Transverse colon (tissue), 4 donors: ENCODE measurements around the gene PID1. TPM values are rescaled to one million over a fixed set of nuclear protein-coding genes. Genes with fewer than 3 reads are reported as not detected.

ENCODE experiments used
- DNase-seq: peaks from one replicate; pipeline ENCODE4 v3.0.0-alpha.2; 2019
- H3K27ac ChIP-seq, 4 donors: fragments of 200-600 bp; sonication (generic); 2 replicates each; pipeline ENCODE4 v1.5.1; 2016 to 2018; ENCODE audit warnings: inconsistent platforms in 4 of 4
- H3K27me3 ChIP-seq: fragments of 200-600 bp; sonication (generic); 2 replicates; pipeline ENCODE4 v1.5.1; 2017; ENCODE audit warnings: inconsistent platforms
- H3K36me3 ChIP-seq, 4 donors: fragments of 200-600 bp; sonication (generic); 2 replicates each; pipeline ENCODE4 v1.5.1; 2017 to 2019; ENCODE audit warnings: inconsistent platforms in 4 of 4
- H3K4me1 ChIP-seq, 4 donors: fragments of 200-600 bp; sonication (generic); 2 replicates each; pipeline ENCODE4 v1.5.1; 2017 to 2020; ENCODE audit warnings: inconsistent platforms in 4 of 4
- H3K4me3 ChIP-seq, 4 donors: fragments of 200-600 bp; sonication (generic); 1 replicate in 1 of 4; 2 replicates in 3 of 4; pipeline versions ENCODE4 v1.5.1 to v1.6.1; 2017 to 2019; ENCODE audit warnings: inconsistent platforms in 4 of 4
- H3K9me3 ChIP-seq, 2 donors: fragments of 200-600 bp; sonication (generic); 2 replicates each; pipeline ENCODE4 v1.5.1; 2017 to 2019; ENCODE audit warnings: inconsistent platforms in 2 of 2
- EP300 ChIP-seq: sonication (generic); formaldehyde crosslinking; IDR thresholded peaks from one replicate; pipeline ENCODE4 v1.6.1; 2017; ENCODE audit warnings: antibody characterized with exemption, low read depth
- POLR2A ChIP-seq: fragments of 450-650 bp; IDR thresholded peaks from one replicate; pipeline ENCODE4 v1.6.1; 2016; ENCODE audit warnings: antibody characterized with exemption, mild to moderate bottlenecking, moderate library complexity
- POLR2AphosphoS5 ChIP-seq, 3 donors: sonication (generic); formaldehyde crosslinking; IDR thresholded peaks; one replicate each; pipeline ENCODE4 v1.6.1; 2016; ENCODE audit warnings: antibody characterized with exemption in 3 of 3
- WGBS, 2 donors: methylation state at CpG; one replicate each; pipeline ENCODE4 v1.1.5; 2018; ENCODE audit warnings: low coverage in 1 of 2; 5-methylcytosine and 5-hydroxymethylcytosine counted together
- in situ Hi-C, 4 donors: fragments of 200-750 bp; cut with MboI; loops; one replicate each; pipeline versions ENCODE4 v1.15.0 to v1.15.1; 2017; ENCODE audit warnings: low sequenced_read_pairs in 3 of 4, low pct_ligation_motif_present in 1 of 4, low pct_unique_long_range_greater_than_20kb in 1 of 4
- intact Hi-C: fragments of 100-400 bp; cut with DNase I; formaldehyde crosslinking; loops from one replicate; pipeline ENCODE4 v1.15.1; 2023; ENCODE audit warnings: low total_unique reads
- total RNA-seq, 4 donors: library from RNA; depleted of rRNA; stranded (reverse); fragments of >200 nt; gene quantifications; one replicate each; pipeline ENCODE4 v1.1.0, GENCODE V29; 2016
- TF ChIP-seq, protein P1 (sequence below), 5 experiments: fragments of 200-600 bp in 3 of 5; fragments of 450-650 bp in 2 of 5; sonication (generic) in 3 of 5; IDR thresholded peaks; 1 replicate in 2 of 5; 2 replicates in 3 of 5; pipeline ENCODE4 v1.5.1; 2016 to 2017; ENCODE audit warnings: antibody characterized with exemption in 5 of 5, inconsistent platforms in 3 of 5, mild to moderate bottlenecking in 2 of 5, moderate library complexity in 1 of 5

Gene PID1
- total RNA-seq, 4 donors from 2014 or later: 21.6 to 54.6 (median 27.9) TPM

DNA sequence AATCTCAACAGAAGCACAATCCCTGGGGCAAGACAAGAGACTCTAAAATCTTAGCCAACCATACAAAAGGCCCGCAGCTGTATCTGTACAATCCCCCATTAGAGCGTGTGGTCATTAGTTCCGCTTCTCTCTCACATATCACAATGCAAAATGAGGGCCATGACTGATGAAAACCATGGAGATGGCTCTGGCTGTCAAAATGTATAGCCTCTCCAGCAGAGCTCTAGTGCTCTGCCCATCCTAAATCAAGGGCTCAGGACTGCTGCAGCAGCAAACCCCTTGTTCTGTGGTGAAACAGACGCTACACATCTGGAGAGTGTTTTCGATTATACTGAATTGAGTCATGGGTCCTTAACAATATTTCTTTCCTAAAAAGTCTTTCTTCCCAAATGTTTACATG, 221.0 kb downstream of the PID1 start:
- 58 to 84% methylated on average over 3 to 5 of the region's 5 CpGs for WGBS, 2 donors
- Histone ChIP-seq H3K27me3 (no peaks in the 10 kb centered on the region), H3K4me3 (no peak overlapping the region), H3K4me1 (peaks cover 0 to 6% (median 0%) of the 10 kb centered on the region in 4 donors), H3K9me3 (no peaks in the 10 kb centered on the region), H3K36me3 (no peaks in the 10 kb centered on the region), H3K27ac (no peak overlapping the region)
- no peak for DNase-seq
- intact Hi-C loops: no loop called here
- TF ChIP-seq POLR2A: no peak
- TF ChIP-seq, protein P1, sequence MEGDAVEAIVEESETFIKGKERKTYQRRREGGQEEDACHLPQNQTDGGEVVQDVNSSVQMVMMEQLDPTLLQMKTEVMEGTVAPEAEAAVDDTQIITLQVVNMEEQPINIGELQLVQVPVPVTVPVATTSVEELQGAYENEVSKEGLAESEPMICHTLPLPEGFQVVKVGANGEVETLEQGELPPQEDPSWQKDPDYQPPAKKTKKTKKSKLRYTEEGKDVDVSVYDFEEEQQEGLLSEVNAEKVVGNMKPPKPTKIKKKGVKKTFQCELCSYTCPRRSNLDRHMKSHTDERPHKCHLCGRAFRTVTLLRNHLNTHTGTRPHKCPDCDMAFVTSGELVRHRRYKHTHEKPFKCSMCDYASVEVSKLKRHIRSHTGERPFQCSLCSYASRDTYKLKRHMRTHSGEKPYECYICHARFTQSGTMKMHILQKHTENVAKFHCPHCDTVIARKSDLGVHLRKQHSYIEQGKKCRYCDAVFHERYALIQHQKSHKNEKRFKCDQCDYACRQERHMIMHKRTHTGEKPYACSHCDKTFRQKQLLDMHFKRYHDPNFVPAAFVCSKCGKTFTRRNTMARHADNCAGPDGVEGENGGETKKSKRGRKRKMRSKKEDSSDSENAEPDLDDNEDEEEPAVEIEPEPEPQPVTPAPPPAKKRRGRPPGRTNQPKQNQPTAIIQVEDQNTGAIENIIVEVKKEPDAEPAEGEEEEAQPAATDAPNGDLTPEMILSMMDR (IDR thresholded peaks at IDR 0.05): no peak
- in situ Hi-C loops: no loop called here

DNA sequence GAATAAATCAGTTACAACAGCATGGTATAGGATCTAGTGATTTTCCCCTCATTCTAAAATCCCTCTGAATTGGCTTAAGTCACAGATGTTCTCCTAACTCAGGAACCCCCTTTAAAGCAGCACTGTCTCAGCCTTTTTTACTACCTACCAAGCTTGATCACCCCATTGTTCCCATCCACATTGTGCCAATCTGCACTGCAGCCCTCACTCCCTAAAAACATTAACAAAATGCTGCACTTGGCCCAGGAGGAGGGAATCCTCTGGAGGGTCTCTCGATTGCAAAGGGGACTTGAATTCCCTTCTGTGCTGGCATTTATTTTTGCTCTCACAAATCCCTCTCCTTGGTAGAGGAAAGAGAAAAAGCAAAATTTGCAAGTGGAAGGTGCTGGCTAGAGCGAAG, 223.0 kb downstream of the PID1 start:
- WGBS, 2 donors: 71 to 81% methylated on average over 1 to 2 of the region's 2 CpGs
- no peak for TF ChIP-seq POLR2AphosphoS5 (IDR thresholded peaks at IDR 0.05)
- TF ChIP-seq, protein P1 (IDR thresholded peaks at IDR 0.05): no peak
- no peak for TF ChIP-seq EP300
- no peak for TF ChIP-seq POLR2A
- no peaks in the 10 kb centered on the region for H3K9me3 ChIP-seq
- no peak for DNase-seq
- H3K4me3 ChIP-seq: no peak overlapping the region
- H3K4me1 ChIP-seq: peaks cover 0 to 6% (median 0%) of the 10 kb centered on the region in 4 donors
- no peaks in the 10 kb centered on the region for H3K27me3 ChIP-seq
- H3K36me3 ChIP-seq: no peaks in the 10 kb centered on the region
- in situ Hi-C loops: no loop called here
- no peak overlapping the region for H3K27ac ChIP-seq
- intact Hi-C loops: loop anchor here (2.0 kb wide), 1 partner anchor 65 kb away; no protein-coding TSS in a partner anchor

DNA sequence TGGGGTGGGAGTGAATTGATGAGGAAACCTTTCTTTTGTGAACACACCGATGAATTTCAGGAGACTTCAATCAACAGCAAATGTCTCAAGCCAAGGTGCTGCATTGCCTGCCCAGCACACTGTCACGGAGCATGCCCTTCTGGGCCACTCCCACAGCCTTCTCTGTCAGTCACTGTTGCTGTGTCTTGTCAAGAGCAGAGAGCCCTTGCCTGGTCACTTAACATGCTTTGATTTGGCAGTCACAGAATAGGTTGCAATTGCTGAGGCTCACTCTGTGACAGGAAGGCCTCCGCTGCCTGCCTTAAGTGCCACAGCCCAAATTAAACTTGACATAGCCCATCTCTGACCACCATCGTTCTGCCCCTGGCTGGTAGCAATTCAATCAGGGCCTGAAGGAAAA, 225.4 kb downstream of the PID1 start:
- in situ Hi-C loops (no loop called here), intact Hi-C loops (no loop called here)
- Histone ChIP-seq H3K36me3 (no peaks in the 10 kb centered on the region), H3K9me3 (no peaks in the 10 kb centered on the region), H3K27me3 (no peaks in the 10 kb centered on the region), H3K4me1 (no peaks in the 10 kb centered on the region), H3K27ac (no peak overlapping the region), H3K4me3 (no peak overlapping the region)
- TF ChIP-seq, protein P1 (IDR thresholded peaks at IDR 0.05): no peak
- no peak for TF ChIP-seq POLR2AphosphoS5 (IDR thresholded peaks at IDR 0.05)
- WGBS, 2 donors: 82% methylated on average over 4 of the region's 4 CpGs; no CpG with 5 or more reads in 1 of the 2 donors
- no peak for DNase-seq

DNA sequence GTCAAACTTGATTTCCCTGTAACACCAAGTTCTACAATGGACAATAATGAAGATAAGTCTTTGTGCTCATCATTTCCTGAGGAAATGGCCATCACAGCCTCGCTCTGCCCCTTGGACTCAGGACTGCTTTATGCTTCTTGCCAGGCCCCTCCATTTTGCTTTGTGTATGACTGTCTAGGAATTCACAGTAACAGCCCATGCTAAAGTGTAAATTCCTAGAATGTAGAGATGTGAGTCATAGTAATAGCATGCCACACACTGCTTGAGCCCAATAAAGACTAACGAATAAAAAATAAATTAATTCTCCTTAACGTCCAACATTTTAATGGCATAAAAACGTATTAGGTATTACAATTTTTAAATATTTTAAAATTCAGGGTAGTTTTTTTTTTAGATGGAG, 226.5 kb downstream of the PID1 start:
- no peak for DNase-seq
- TF ChIP-seq POLR2A (no peak), EP300 (no peak), POLR2AphosphoS5 (IDR thresholded peaks at IDR 0.05) (no peak)
- TF ChIP-seq, protein P1 (IDR thresholded peaks at IDR 0.05): no peak
- Histone ChIP-seq H3K27ac (no peak overlapping the region), H3K9me3 (no peaks in the 10 kb centered on the region), H3K27me3 (no peaks in the 10 kb centered on the region), H3K4me3 (no peak overlapping the region), H3K4me1 (no peaks in the 10 kb centered on the region), H3K36me3 (no peaks in the 10 kb centered on the region)
- WGBS, 2 donors: 28 to 59% methylated on average over 4 of the region's 4 CpGs
- in situ Hi-C loops: no loop called here
- intact Hi-C loops: no loop called here
